ENCODE results near the gene SLC9A8. TPM values are rescaled to one million over a fixed set of nuclear protein-coding genes. Genes with fewer than 3 reads are reported as not detected.

The SLC9A8 gene
- total RNA-seq, 1 donor = 6.9 TPM

- no peaks in the 10 kb centered on the region for H3K27me3 ChIP-seq (ENCODE audit: insufficient read depth, low read length)
- H3K4me1 ChIP-seq (ENCODE audit: insufficient read depth, low read length) = peaks cover 8% of the 10 kb centered on the region
- H3K4me3 ChIP-seq (ENCODE audit: insufficient read depth, low read length) = no peak overlapping the region
- H4K20me1 ChIP-seq (ENCODE audit: insufficient read depth, low read length) = no peaks in the 10 kb centered on the region
- no peak overlapping the region for H3K4me2 ChIP-seq (ENCODE audit: insufficient read depth, low read length)
- peak overlapping the region; percentile 24 for H3K27ac ChIP-seq (ENCODE audit: low read depth, low read length)
- H3K9me3 ChIP-seq (ENCODE audit: low read depth, low read length) = no peaks in the 10 kb centered on the region
- DNase-seq (ENCODE audit: insufficient read length, low spot score, missing footprints) = no peak
- no peak for TF ChIP-seq CTCF (IDR thresholded peaks at IDR 0.05; ENCODE audit: extremely low read depth, low read depth, low read length)
- no peak overlapping the region for H2AFZ ChIP-seq (ENCODE audit: low read length)
- no peaks in the 10 kb centered on the region for H3K79me2 ChIP-seq (ENCODE audit: insufficient read depth, low read length)
- H3K36me3 ChIP-seq (ENCODE audit: insufficient read depth, low read length) = peaks cover 5% of the 10 kb centered on the region
These were observed 41.7 kb downstream of the SLC9A8 start for GRCh38 chr20:49854190-49854875.

- Histone ChIP-seq H4K20me1 (ENCODE audit: insufficient read depth, low read length) (no peaks in the 10 kb centered on the region), H3K4me3 (ENCODE audit: insufficient read depth, low read length) (no peak overlapping the region), H3K27me3 (ENCODE audit: insufficient read depth, low read length) (no peaks in the 10 kb centered on the region), H3K36me3 (ENCODE audit: insufficient read depth, low read length) (no peaks in the 10 kb centered on the region), H3K4me2 (ENCODE audit: insufficient read depth, low read length) (no peak overlapping the region), H2AFZ (ENCODE audit: low read length) (no peak overlapping the region), H3K79me2 (ENCODE audit: insufficient read depth, low read length) (no peaks in the 10 kb centered on the region), H3K27ac (ENCODE audit: low read depth, low read length) (no peak overlapping the region), H3K9me3 (ENCODE audit: low read depth, low read length) (no peaks in the 10 kb centered on the region), H3K4me1 (ENCODE audit: insufficient read depth, low read length) (peaks cover 8% of the 10 kb centered on the region)
- no peak for TF ChIP-seq CTCF (IDR thresholded peaks at IDR 0.05; ENCODE audit: extremely low read depth, low read depth, low read length)
- DNase-seq (ENCODE audit: insufficient read length, low spot score, missing footprints) = no peak
These were observed 44.3 kb downstream of the SLC9A8 start for GRCh38 chr20:49856904-49857303.

GRCh38 chr20:49858076-49858585 is 45.5 kb downstream of the SLC9A8 start:
- Histone ChIP-seq H3K36me3 (ENCODE audit: insufficient read depth, low read length) (peaks cover 3% of the 10 kb centered on the region), H3K27me3 (ENCODE audit: insufficient read depth, low read length) (no peaks in the 10 kb centered on the region), H3K4me1 (ENCODE audit: insufficient read depth, low read length) (peaks cover 7% of the 10 kb centered on the region), H3K79me2 (ENCODE audit: insufficient read depth, low read length) (no peaks in the 10 kb centered on the region), H3K4me3 (ENCODE audit: insufficient read depth, low read length) (no peak overlapping the region), H3K9me3 (ENCODE audit: low read depth, low read length) (no peaks in the 10 kb centered on the region), H4K20me1 (ENCODE audit: insufficient read depth, low read length) (no peaks in the 10 kb centered on the region), H3K4me2 (ENCODE audit: insufficient read depth, low read length) (no peak overlapping the region), H3K27ac (ENCODE audit: low read depth, low read length) (no peak overlapping the region), H2AFZ (ENCODE audit: low read length) (no peak overlapping the region)
- no peak for DNase-seq (ENCODE audit: insufficient read length, low spot score, missing footprints)
- TF ChIP-seq CTCF (IDR thresholded peaks at IDR 0.05; ENCODE audit: extremely low read depth, low read depth, low read length) = no peak

DNA sequence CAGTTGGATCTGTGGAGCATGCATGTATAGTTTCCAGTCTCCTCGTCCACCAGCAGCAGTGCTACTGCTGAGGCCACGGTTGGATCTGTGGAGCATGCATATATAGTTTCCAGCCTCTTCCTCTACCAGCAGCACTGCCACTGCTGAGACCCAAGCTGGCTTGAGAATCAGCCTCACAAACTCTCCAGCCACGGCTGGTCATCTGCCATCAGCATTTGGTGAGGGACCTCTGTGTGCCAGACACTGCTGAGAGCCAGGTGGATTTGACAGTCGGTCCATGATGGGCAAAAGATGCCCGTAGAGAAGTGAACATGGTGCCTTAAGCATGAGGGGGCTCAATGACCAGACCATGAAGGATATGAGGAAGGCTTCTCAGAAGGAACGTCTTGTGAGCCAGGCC is 46.4 kb downstream of the SLC9A8 start:
- no peak for DNase-seq (ENCODE audit: insufficient read length, low spot score, missing footprints)
- no peak overlapping the region for H3K4me2 ChIP-seq (ENCODE audit: insufficient read depth, low read length)
- H3K4me3 ChIP-seq (ENCODE audit: insufficient read depth, low read length) = no peak overlapping the region
- H3K27me3 ChIP-seq (ENCODE audit: insufficient read depth, low read length) = no peaks in the 10 kb centered on the region
- peaks cover 9% of the 10 kb centered on the region for H3K36me3 ChIP-seq (ENCODE audit: insufficient read depth, low read length)
- no peaks in the 10 kb centered on the region for H3K4me1 ChIP-seq (ENCODE audit: insufficient read depth, low read length)
- TF ChIP-seq CTCF (IDR thresholded peaks at IDR 0.05; ENCODE audit: extremely low read depth, low read depth, low read length) = no peak
- no peaks in the 10 kb centered on the region for H3K9me3 ChIP-seq (ENCODE audit: low read depth, low read length)
- H3K79me2 ChIP-seq (ENCODE audit: insufficient read depth, low read length) = no peaks in the 10 kb centered on the region
- H4K20me1 ChIP-seq (ENCODE audit: insufficient read depth, low read length) = no peaks in the 10 kb centered on the region
- H3K27ac ChIP-seq (ENCODE audit: low read depth, low read length) = no peak overlapping the region
- H2AFZ ChIP-seq (ENCODE audit: low read length) = no peak overlapping the region

All from osteoblast (primary cell).